K562 (cell line): ENCODE data around the gene UBE2R2. TPM values are rescaled to one million over a fixed set of nuclear protein-coding genes. Genes with fewer than 3 reads are reported as not detected.
A peak's percentile ranks its signal among the peaks of the same experiment; 100 is the strongest.

Experiments
- ARID2 ChIP-seq: fragments of 450-650 bp; IDR thresholded peaks from 2 replicates; pipeline ENCODE4 v1.6.1; 2017; ENCODE audit warnings: antibody characterized with exemption, mild to moderate bottlenecking
- GATAD2A ChIP-seq: fragments of 450-650 bp; IDR thresholded peaks from 2 replicates; pipeline ENCODE4 v1.6.1; 2017
- GATAD2B ChIP-seq: fragments of 450-650 bp; IDR thresholded peaks from 2 replicates; pipeline ENCODE4 v1.6.1; 2017; ENCODE audit warnings: mild to moderate bottlenecking, borderline replicate concordance
- HCFC1 ChIP-seq: IDR thresholded peaks from 2 replicates; pipeline ENCODE4 v1.6.1; 2012; ENCODE audit warnings: low read depth, low read length, improper control_type of control experiment
- KAT8 ChIP-seq: fragments of 450-650 bp; IDR thresholded peaks from 2 replicates; pipeline ENCODE4 v1.6.1; 2016; ENCODE audit warnings: low read depth, mild to moderate bottlenecking
- KDM5B ChIP-seq: fragments of 200-600 bp; sonication (generic); IDR thresholded peaks from 2 replicates; pipeline ENCODE4 v1.6.1; 2012; ENCODE audit warnings: low read depth, mild to moderate bottlenecking, moderate library complexity, low read length, control low read depth, inconsistent platforms; ENCODE audit not compliant: insufficient replicate concordance
- NCOA1 ChIP-seq: fragments of 450-650 bp; IDR thresholded peaks from 2 replicates; pipeline ENCODE4 v1.6.1; 2016; ENCODE audit warnings: low read depth
- NR2C1 ChIP-seq, 2 experiments: fragments of 450-650 bp; IDR thresholded peaks; 2 replicates each; pipeline ENCODE4 v1.6.1; 2017; ENCODE audit warnings: mild to moderate bottlenecking in 2 of 2, antibody characterized with exemption in 1 of 2, inconsistent platforms in 1 of 2, missing compliant biosample characterization in 1 of 2, missing genetic modification characterization in 1 of 2
- NR3C1 ChIP-seq: sonication (generic); formaldehyde crosslinking; IDR thresholded peaks from 2 replicates; pipeline ENCODE4 v1.8.1; 2022; ENCODE audit warnings: missing genetic modification reagents
- PCBP2 ChIP-seq: fragments of 200-400 bp; formaldehyde crosslinking; IDR thresholded peaks from 2 replicates; pipeline ENCODE4 v1.6.1; 2018; ENCODE audit warnings: low read length, low read depth, mild to moderate bottlenecking, moderate library complexity; ENCODE audit not compliant: poor library complexity, severe bottlenecking
- PML ChIP-seq: IDR thresholded peaks from 2 replicates; pipeline ENCODE4 v1.6.1; 2012; ENCODE audit warnings: low read length, inconsistent platforms
- POLR3G ChIP-seq: IDR thresholded peaks from 2 replicates; pipeline ENCODE4 v1.6.1; 2011; ENCODE audit not compliant: insufficient read length, insufficient replicate concordance; ENCODE audit errors: extremely low read depth
- SLC30A9 ChIP-seq: fragments of 250-450 bp; sonication (Bioruptor Pico); IDR thresholded peaks from 2 replicates; pipeline ENCODE4 v1.8.0; 2022; ENCODE audit warnings: mild to moderate bottlenecking, moderate library complexity
- ZNF146 ChIP-seq: IDR thresholded peaks from one replicate; pipeline ENCODE4 v1.6.1; 2018; ENCODE audit warnings: missing compliant biosample characterization; ENCODE audit not compliant: unreplicated experiment
- ZNF23 ChIP-seq: fragments of 250-450 bp; sonication (Bioruptor Pico); IDR thresholded peaks from 2 replicates; pipeline ENCODE4 v1.4.0; 2020; ENCODE audit warnings: mild to moderate bottlenecking
- ZNF347 ChIP-seq: fragments of 450-650 bp; formaldehyde crosslinking; IDR thresholded peaks from 2 replicates; pipeline ENCODE4 v1.4.0; 2020; ENCODE audit warnings: low read depth, mild to moderate bottlenecking, moderate library complexity
- ZNF586 ChIP-seq: fragments of 450-650 bp; formaldehyde crosslinking; conservative IDR thresholded peaks from 2 replicates; pipeline ENCODE4 v1.4.0; 2020; ENCODE audit warnings: mild to moderate bottlenecking, moderate library complexity
- polyA plus RNA-seq, 8 experiments: library from polyadenylated mRNA; depleted of rRNA in 4 of 8; stranded (reverse) in 5 of 8; unstranded in 3 of 8; fragments of >200 nt; fragmentation: Nextera tagmentation in 2 of 8; fragmentation: Illumina TruSeq in 1 of 8; extraction: Ambion mirVana in 2 of 8; extraction: Trizol in 1 of 8; gene quantifications; 2 replicates each; pipeline versions ENCODE4 v1.2.1 to v1.2.3, GENCODE V29; 2011 to 2014; ENCODE audit warnings: inconsistent platforms in 1 of 8, missing spikeins in 1 of 8
- total RNA-seq, 7 experiments: library from RNA; depleted of rRNA in 6 of 7; stranded (reverse); fragments of >200 nt in 6 of 7; fragmentation: Illumina TruSeq in 2 of 7; extraction: Trizol in 2 of 7; gene quantifications; 2 replicates each; pipeline versions ENCODE4 v1.2.1 to v1.2.3, GENCODE V29; 2011 to 2021; ENCODE audit warnings: low replicate concordance in 1 of 7
- TF ChIP-seq, protein P1 (sequence below): sonication (generic); formaldehyde crosslinking; IDR thresholded peaks from 2 replicates; pipeline ENCODE4 v1.8.0; 2022; ENCODE audit warnings: mild to moderate bottlenecking, missing genetic modification reagents
- TF ChIP-seq, protein P2 (sequence below), 2 experiments: fragments of 250-450 bp in 1 of 2; fragments of 450-650 bp in 1 of 2; sonication (Bioruptor Pico) in 1 of 2; IDR thresholded peaks; 2 replicates each; pipeline versions ENCODE4 v1.6.1 to v1.8.0; 2016 to 2021; ENCODE audit warnings: mild to moderate bottlenecking in 2 of 2, moderate library complexity in 2 of 2, missing compliant biosample characterization in 1 of 2, missing genetic modification characterization in 1 of 2

Gene UBE2R2
- total and polyA plus RNA-seq, 9 of the 15 experiments (the other 6 are each of a cell fraction or from before 2014, with no cell fraction given) = 7.8 to 26.2 (median 11.8) TPM

DNA sequence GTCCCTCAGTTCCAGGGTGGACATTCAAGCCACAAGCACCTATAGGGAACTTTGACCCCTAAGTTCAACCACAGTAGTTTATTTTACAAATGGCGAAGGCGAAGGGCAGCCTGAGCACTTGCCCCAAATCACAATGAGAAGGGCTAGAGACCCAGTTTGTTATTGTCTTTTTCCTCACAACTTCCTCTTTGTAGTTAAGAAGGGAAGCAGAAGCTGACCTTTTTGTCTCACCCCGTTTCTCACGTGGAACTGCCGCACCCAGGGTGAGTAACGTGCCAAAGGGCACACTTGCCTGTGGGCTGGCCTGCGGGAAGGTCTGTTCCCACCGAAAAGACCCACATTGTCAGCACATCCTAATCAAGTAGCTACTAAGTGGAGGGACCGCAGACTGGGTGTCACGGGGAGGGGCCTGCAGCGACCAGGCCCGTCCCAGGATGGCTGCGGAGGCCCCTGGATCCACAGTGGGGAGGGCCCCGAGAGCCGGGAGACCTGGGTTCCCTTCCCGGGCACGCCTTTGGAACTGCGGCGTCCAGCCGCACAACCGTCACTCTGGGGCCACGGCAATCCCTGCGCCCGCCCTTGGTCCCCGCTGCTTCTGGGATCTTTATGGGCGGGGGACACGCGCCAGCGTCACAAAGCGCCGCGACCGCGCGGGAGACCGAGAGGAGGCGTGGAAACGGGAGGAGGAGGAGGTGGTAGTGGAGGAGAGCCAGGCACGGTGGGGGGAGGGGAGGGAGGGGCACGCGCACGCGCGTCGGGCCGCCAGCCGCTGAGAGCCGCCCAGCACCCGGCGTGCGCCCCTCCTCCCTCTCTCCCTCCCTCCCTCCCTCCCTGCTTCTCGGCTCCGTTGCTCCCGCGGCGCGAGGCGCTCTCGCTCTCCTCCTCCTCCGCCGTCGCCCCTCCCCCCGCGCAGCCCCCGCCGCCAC is at the start of gene UBE2R2 (continued):
- TF ChIP-seq PML = no peak
- no peak for TF ChIP-seq NCOA1
- TF ChIP-seq PCBP2 = no peak
- TF ChIP-seq ZNF586 (CRISPR knock-in tag) = no peak
- TF ChIP-seq NR2C1 (IDR thresholded peaks at IDR 0.05) = peak; percentile 64; the same call in 1 of the 2 replicates
- peak; percentile 78; the same call in 1 of the 2 replicates for TF ChIP-seq NR2C1 (tag; IDR thresholded peaks at IDR 0.05)
- TF ChIP-seq NR3C1 (CRISPR knock-in tag) = no peak
- no peak for TF ChIP-seq ZNF146 (CRISPR knock-in tag)
- TF ChIP-seq GATAD2A = 0 out of 2 replicates have a peak, but pooled peaks have one; percentile 60
- TF ChIP-seq, protein P1, sequence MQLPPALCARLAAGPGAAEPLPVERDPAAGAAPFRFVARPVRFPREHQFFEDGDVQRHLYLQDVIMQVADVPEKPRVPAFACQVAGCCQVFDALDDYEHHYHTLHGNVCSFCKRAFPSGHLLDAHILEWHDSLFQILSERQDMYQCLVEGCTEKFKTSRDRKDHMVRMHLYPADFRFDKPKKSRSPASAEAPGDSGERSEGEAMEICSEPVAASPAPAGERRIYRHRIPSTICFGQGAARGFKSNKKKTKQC (CRISPR knock-in tag) = no peak
- no peak for TF ChIP-seq ZNF23 (CRISPR knock-in tag)
- TF ChIP-seq ARID2 = no peak
- no peak for TF ChIP-seq ZNF347 (CRISPR knock-in tag)
- TF ChIP-seq, protein P2, sequence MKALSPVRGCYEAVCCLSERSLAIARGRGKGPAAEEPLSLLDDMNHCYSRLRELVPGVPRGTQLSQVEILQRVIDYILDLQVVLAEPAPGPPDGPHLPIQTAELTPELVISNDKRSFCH (CRISPR knock-in tag; IDR thresholded peaks at IDR 0.05) = no peak
- TF ChIP-seq, protein P2 (tag; IDR thresholded peaks at IDR 0.05) = peak; percentile 93
- peak; percentile 73; the same call in 1 of the 2 replicates for TF ChIP-seq GATAD2B
- TF ChIP-seq POLR3G = no peak
- peak; percentile 49 for TF ChIP-seq HCFC1
- peak; percentile 74 for TF ChIP-seq KDM5B
- no peak for TF ChIP-seq KAT8
- TF ChIP-seq SLC30A9 (CRISPR knock-in tag) = no peak
